ENCODE data around the gene ASIC2. TPM values are rescaled to one million over a fixed set of nuclear protein-coding genes. Genes with fewer than 3 reads are reported as not detected.
"Not testable (repeated sequence)": the region's sequence is repeated elsewhere in the genome, so short reads cannot be mapped to it uniquely, and the experiment has no call there.

Gene ASIC2
- total RNA-seq, 3 donors from 2014 or later = 0.15 to 0.16 TPM; not detected in 1

GRCh38 chr17:32993977-32994376 is 299.1 kb downstream of the ASIC2 start:
- no peak for TF ChIP-seq CTCF (IDR thresholded peaks at IDR 0.05)
- TF ChIP-seq POLR2AphosphoS5 (IDR thresholded peaks at IDR 0.05) = no peak
- TF ChIP-seq POLR2A (IDR thresholded peaks at IDR 0.05) = no peak
- Histone ChIP-seq H3K4me1 (no peaks in the 10 kb centered on the region), H3K27me3 (no peaks in the 10 kb centered on the region), H3K36me3 (no peaks in the 10 kb centered on the region), H3K4me3 (no peak overlapping the region), H3K27ac (no peak overlapping the region), H3K9me3 (no peaks in the 10 kb centered on the region)
- no peak for DNase-seq (ENCODE audit: low spot score in 2 of 2)
- intact Hi-C loops (cut with DNase I; ENCODE audit: low total_unique reads) = no loop called here

GRCh38 chr17:32992321-32993033 is 300.6 kb downstream of the ASIC2 start:
- intact Hi-C loops (cut with DNase I; ENCODE audit: low total_unique reads) = no loop called here
- H3K36me3 ChIP-seq = no peaks in the 10 kb centered on the region
- H3K9me3 ChIP-seq = peaks cover 3 to 8% of the 10 kb centered on the region in 2 donors
- no peaks in the 10 kb centered on the region for H3K4me1 ChIP-seq
- no peak overlapping the region for H3K27ac ChIP-seq
- DNase-seq (ENCODE audit: low spot score in 2 of 2) = no peak
- H3K27me3 ChIP-seq = no peaks in the 10 kb centered on the region
- no peak for TF ChIP-seq POLR2AphosphoS5 (IDR thresholded peaks at IDR 0.05)
- no peak for TF ChIP-seq CTCF (IDR thresholded peaks at IDR 0.05)
- TF ChIP-seq POLR2A (IDR thresholded peaks at IDR 0.05) = no peak
- H3K4me3 ChIP-seq = no peak overlapping the region

- no peaks in the 10 kb centered on the region for H3K36me3 ChIP-seq
- H3K9me3 ChIP-seq = peaks cover 5 to 11% of the 10 kb centered on the region in 2 donors
- intact Hi-C loops (cut with DNase I; ENCODE audit: low total_unique reads) = no loop called here
- no peaks in the 10 kb centered on the region for H3K27me3 ChIP-seq
- TF ChIP-seq POLR2AphosphoS5 (IDR thresholded peaks at IDR 0.05) (no peak), POLR2A (IDR thresholded peaks at IDR 0.05) (no peak), CTCF (IDR thresholded peaks at IDR 0.05) (no peak)
- H3K4me3 ChIP-seq = no peak overlapping the region
- DNase-seq (ENCODE audit: low spot score in 2 of 2) = no peak
- no peak overlapping the region for H3K27ac ChIP-seq
- H3K4me1 ChIP-seq = no peaks in the 10 kb centered on the region
Observed at GRCh38 chr17:32988481-32989101, 304.5 kb downstream of the ASIC2 start.

- peaks cover 5 to 11% of the 10 kb centered on the region in 2 donors for H3K9me3 ChIP-seq
- H3K4me3 ChIP-seq; intact Hi-C loops (cut with DNase I; ENCODE audit: low total_unique reads); DNase-seq (ENCODE audit: low spot score in 2 of 2); H3K27me3 ChIP-seq; H3K27ac ChIP-seq; H3K4me1 ChIP-seq; H3K36me3 ChIP-seq: not testable (repeated sequence)
Observed at GRCh38 chr17:32987868-32988267, 305.2 kb downstream of the ASIC2 start.

GRCh38 chr17:32987453-32987805 is 305.7 kb downstream of the ASIC2 start:
- H3K27me3 ChIP-seq; H3K4me1 ChIP-seq; H3K36me3 ChIP-seq; H3K27ac ChIP-seq; H3K4me3 ChIP-seq; DNase-seq (ENCODE audit: low spot score in 2 of 2); intact Hi-C loops (cut with DNase I; ENCODE audit: low total_unique reads): not testable (repeated sequence)
- H3K9me3 ChIP-seq = peaks cover 5 to 11% of the 10 kb centered on the region in 2 donors

- TF ChIP-seq CTCF (IDR thresholded peaks at IDR 0.05) = no peak
- TF ChIP-seq POLR2AphosphoS5 (IDR thresholded peaks at IDR 0.05) = no peak
- no peak for TF ChIP-seq POLR2A (IDR thresholded peaks at IDR 0.05)
- Histone ChIP-seq H3K9me3 (peaks cover 11 to 23% of the 10 kb centered on the region in 2 donors), H3K4me3 (no peak overlapping the region), H3K27me3 (no peaks in the 10 kb centered on the region), H3K4me1 (no peaks in the 10 kb centered on the region), H3K36me3 (no peaks in the 10 kb centered on the region), H3K27ac (no peak overlapping the region)
- DNase-seq (ENCODE audit: low spot score in 2 of 2) = no peak
- intact Hi-C loops (cut with DNase I; ENCODE audit: low total_unique reads) = no loop called here
Observed at GRCh38 chr17:32985050-32985756, 307.9 kb downstream of the ASIC2 start.

GRCh38 chr17:32981611-32982010 is 311.5 kb downstream of the ASIC2 start:
- H3K36me3 ChIP-seq; H3K4me1 ChIP-seq; intact Hi-C loops (cut with DNase I; ENCODE audit: low total_unique reads); H3K27ac ChIP-seq; DNase-seq (ENCODE audit: low spot score in 2 of 2); H3K27me3 ChIP-seq; H3K4me3 ChIP-seq: not testable (repeated sequence)
- H3K9me3 ChIP-seq = peaks cover 6 to 12% of the 10 kb centered on the region in 2 donors
